ENCODE measurements around the gene FNTB. TPM values are rescaled to one million over a fixed set of nuclear protein-coding genes. Genes with fewer than 3 reads are reported as not detected.
A peak's percentile ranks its signal among the peaks of the same experiment; 100 is the strongest.

Gene FNTB
- total and polyA plus RNA-seq, 9 of the 15 experiments (the other 6 are each of a cell fraction or from before 2014, with no cell fraction given): 6.9 to 23.2 (median 12.2) TPM

GRCh38 chr14:65096323-65097089, 109.8 kb downstream of the FNTB start (continued):
- TF ChIP-seq CREBBP (IDR thresholded peaks at IDR 0.05; ENCODE audit: low read depth, low read length): no peak
- no peak for TF ChIP-seq SRSF9 (IDR thresholded peaks at IDR 0.05; ENCODE audit: borderline replicate concordance, low read depth, low read length)
- no peak for TF ChIP-seq E2F6 (IDR thresholded peaks at IDR 0.05; ENCODE audit: borderline replicate concordance in 1 of 2, extremely low read depth in 1 of 2, insufficient read depth in 1 of 2, insufficient read length in 1 of 2, low read depth in 1 of 2, low read length in 1 of 2, poor library complexity in 1 of 2, severe bottlenecking in 1 of 2)
- TF ChIP-seq ZNF311 (CRISPR knock-in tag; IDR thresholded peaks at IDR 0.05): no peak
- TF ChIP-seq GTF2F1 (IDR thresholded peaks at IDR 0.05; ENCODE audit: low read depth, low read length): no peak
- TF ChIP-seq BRD9 (IDR thresholded peaks at IDR 0.05; ENCODE audit: low read depth, partially characterized antibody): no peak
- TF ChIP-seq PHF20 (IDR thresholded peaks at IDR 0.05; ENCODE audit: partially characterized antibody): no peak
- TF ChIP-seq ZNF561 (CRISPR knock-in tag; conservative IDR thresholded peaks at IDR 0.05): no peak
- no peak for TF ChIP-seq ZFP36 (IDR thresholded peaks at IDR 0.05; ENCODE audit: low read depth, low read length, partially characterized antibody)
- no peak for TF ChIP-seq ZZZ3 (IDR thresholded peaks at IDR 0.05)
- no peak for TF ChIP-seq HEY1 (CRISPR knock-in tag; IDR thresholded peaks at IDR 0.05; ENCODE audit: borderline replicate concordance)
- no peak for TF ChIP-seq PHF8 (IDR thresholded peaks at IDR 0.05; ENCODE audit: borderline replicate concordance, low read length)
- no peak for TF ChIP-seq SMARCC2 (IDR thresholded peaks at IDR 0.05; ENCODE audit: low read depth)
- TF ChIP-seq SIN3B (IDR thresholded peaks at IDR 0.05; ENCODE audit: low read depth): no peak
- TF ChIP-seq ZNF785 (CRISPR knock-in tag; IDR thresholded peaks at IDR 0.05): no peak
- TF ChIP-seq HOMEZ (CRISPR knock-in tag; IDR thresholded peaks at IDR 0.05): no peak
- TF ChIP-seq HMG20B (CRISPR knock-in tag; IDR thresholded peaks at IDR 0.05): no peak
- no peak for TF ChIP-seq ZNF354B (CRISPR knock-in tag; IDR thresholded peaks at IDR 0.05)
- TF ChIP-seq ARID4B (CRISPR knock-in tag; IDR thresholded peaks at IDR 0.05): no peak
- 0 out of 2 replicates have a peak, but pooled peaks have one; percentile 33 for TF ChIP-seq MYC (IDR thresholded peaks at IDR 0.05; ENCODE audit: low read depth, low read length)
- TF ChIP-seq MYC (CRISPR knock-in tag; IDR thresholded peaks at IDR 0.05; ENCODE audit: borderline replicate concordance, low read depth): no peak
- 0 out of 2 replicates have a peak, but pooled peaks have one; percentile 25 for TF ChIP-seq DPF2 (IDR thresholded peaks at IDR 0.05)

Measured in K562 (cell line).